Activated T-cell treated with anti-CD3 and anti-CD28 coated beads for 4 hours (primary cell): ENCODE data around the gene COG8.
"Not testable (repeated sequence)": the region's sequence is repeated elsewhere in the genome, so short reads cannot be mapped to it uniquely, and the experiment has no call there.

Experiments
- DNase-seq: peaks from one replicate; pipeline ENCODE4 v3.0.0-alpha.2; 2020

Gene COG8, protein sequence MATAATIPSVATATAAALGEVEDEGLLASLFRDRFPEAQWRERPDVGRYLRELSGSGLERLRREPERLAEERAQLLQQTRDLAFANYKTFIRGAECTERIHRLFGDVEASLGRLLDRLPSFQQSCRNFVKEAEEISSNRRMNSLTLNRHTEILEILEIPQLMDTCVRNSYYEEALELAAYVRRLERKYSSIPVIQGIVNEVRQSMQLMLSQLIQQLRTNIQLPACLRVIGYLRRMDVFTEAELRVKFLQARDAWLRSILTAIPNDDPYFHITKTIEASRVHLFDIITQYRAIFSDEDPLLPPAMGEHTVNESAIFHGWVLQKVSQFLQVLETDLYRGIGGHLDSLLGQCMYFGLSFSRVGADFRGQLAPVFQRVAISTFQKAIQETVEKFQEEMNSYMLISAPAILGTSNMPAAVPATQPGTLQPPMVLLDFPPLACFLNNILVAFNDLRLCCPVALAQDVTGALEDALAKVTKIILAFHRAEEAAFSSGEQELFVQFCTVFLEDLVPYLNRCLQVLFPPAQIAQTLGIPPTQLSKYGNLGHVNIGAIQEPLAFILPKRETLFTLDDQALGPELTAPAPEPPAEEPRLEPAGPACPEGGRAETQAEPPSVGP

DNA sequence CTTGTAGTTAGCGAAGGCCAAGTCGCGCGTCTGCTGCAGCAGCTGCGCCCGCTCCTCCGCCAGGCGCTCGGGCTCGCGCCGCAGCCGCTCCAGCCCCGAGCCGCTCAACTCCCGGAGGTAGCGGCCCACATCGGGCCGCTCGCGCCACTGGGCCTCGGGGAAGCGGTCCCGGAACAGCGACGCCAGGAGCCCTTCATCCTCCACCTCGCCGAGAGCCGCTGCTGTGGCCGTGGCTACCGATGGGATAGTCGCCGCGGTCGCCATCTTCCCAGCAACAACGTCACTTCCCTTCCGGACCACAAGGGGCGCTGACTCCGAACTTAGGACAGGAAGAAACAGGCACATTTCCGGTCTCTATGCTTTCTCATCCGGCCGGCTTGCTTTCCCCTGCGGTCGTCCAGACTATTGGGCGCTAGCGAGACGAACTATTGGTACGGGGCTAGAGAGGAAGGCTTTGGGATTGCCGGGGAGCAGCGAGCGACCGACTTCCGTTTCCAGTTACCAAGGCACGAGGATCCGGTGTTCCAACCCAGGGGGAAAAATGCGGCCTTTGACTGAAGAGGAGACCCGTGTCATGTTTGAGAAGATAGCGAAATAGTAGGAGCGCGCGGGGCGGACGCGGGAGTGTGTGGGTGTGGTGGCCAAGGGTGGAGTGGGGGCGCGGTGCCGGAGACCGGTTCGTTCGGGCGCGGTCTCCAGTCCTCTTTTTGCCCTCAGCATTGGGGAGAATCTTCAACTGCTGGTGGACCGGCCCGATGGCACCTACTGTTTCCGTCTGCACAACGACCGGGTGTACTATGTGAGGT, at the start of gene COG8, which contains the start of gene NIP7:
COG8 (minus strand) TSS at position 276 of the 806 bp plus-strand sequence; CDS start at position 264, 12 bp downstream.
NIP7 (plus strand) TSS at position 484 of the 806 bp plus-strand sequence; CDS start at position 542, 58 bp downstream.
- DNase-seq, result peak; percentile 88

DNA sequence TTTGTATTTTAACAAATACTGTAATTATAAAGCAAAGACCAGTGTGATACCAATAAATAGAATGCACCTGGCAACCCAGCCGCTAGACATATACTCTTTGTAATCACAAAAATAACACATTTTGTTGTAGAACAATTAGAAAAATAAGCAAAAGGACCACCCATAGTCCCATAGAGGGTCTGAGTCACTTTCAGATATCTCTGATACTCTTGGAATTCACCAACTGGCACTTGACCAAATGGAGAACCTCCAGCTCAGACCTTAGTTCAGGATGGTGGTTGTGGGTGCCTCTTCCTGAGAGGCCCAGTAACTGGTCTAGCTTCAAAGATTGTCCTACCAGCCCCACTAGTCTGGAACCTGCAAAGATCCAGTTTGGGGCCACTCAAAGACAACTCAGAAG, 47.2 kb upstream of the COG8 start:
- DNase-seq, result no peak

DNA sequence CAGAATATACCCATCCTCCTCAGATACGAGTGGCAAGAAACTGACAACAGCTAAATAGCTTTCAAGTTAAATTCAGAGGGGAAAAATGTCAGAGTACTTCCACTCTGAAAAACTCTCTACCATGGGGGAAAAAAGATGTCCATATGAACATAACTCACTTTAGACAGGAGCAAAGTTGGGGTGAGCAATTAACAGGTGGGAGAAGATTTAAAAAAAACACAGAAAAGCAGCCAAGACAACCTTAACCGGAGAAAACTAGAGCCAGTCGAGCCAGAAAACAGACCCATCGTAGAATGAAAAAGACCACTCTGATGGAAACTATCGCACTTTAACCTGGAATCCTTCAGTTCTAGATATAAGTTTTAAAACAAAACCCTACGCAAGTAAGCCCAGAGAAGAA, 45.6 kb upstream of the COG8 start:
- DNase-seq, result no peak

DNA sequence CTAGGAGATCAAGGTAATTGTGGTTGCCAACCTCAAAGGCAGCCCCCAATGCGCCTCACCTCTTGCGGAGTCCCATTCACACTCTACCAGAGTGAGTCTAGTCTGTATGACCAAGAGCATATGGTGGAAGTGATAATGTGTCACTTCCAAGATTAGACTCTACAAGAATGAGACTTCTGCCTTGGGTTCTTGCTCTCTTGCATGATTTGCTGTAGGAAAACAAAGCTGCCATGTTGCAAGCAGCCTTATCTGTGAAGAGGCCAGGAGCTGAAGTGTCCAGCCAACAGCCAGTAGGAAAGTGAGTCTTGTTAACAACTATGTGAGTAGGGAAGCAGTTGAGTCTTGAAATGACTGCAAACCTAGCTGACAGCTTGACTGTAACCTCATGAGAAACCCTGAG, 43.1 kb upstream of the COG8 start:
- no peak for DNase-seq

DNA sequence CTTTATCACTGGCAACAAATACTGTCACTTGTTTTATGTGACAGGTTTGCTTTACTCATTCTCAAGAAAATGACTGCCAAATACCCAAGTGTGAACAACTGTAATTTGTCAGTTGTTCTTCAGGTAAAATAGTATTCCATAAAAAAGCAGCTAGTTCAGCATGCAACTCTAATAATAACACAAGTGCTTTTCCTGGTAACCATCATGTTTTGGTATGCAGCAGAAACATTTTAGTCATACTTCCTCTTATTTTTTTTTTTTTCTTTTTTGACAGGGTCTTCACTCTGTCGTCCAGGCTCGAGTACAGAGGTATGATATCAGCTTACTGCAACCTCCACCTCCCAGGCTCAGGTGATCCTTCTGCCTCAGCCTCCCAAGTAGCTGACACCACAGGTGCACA, 41.9 kb upstream of the COG8 start:
- DNase-seq, result no peak

DNA sequence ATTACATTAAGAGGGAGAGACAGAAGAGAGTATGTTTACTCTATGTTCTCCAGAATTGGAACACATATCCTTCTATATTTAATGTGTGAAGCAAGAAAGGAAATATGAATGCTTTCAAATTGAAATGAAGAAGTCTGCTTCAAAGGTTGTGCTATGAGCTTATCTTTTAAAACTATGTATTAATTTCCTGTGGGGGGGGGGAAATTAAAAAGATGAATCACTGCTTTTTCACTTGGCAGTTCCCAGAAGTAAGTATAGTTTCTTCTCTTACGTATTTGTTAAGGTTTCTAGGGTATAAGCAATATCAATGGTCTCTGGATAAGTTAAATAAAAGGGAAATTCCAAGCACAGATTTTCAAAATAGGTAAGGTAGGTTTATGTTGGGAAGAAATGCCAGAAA, 39.4 kb upstream of the COG8 start:
- no peak for DNase-seq

DNA sequence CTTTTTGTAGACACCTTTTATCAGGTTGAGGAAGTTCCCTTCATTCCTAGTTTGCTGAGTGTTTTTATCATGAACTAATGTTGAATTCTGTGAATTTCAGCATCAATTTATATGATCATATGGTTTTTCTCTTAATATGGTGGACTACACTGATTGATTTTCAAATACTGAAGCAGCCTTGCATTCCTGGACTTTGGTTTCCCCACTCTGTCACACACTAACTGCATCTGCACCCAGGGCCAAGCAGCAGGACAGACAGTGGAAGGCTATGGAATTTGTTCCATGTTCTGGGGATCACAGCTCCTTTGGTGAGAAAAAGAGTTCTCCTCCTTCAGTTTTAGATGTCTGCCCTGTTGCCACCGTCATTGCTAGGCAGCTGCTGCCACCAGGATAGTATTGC, 38.7 kb upstream of the COG8 start:
- no peak for DNase-seq

DNA sequence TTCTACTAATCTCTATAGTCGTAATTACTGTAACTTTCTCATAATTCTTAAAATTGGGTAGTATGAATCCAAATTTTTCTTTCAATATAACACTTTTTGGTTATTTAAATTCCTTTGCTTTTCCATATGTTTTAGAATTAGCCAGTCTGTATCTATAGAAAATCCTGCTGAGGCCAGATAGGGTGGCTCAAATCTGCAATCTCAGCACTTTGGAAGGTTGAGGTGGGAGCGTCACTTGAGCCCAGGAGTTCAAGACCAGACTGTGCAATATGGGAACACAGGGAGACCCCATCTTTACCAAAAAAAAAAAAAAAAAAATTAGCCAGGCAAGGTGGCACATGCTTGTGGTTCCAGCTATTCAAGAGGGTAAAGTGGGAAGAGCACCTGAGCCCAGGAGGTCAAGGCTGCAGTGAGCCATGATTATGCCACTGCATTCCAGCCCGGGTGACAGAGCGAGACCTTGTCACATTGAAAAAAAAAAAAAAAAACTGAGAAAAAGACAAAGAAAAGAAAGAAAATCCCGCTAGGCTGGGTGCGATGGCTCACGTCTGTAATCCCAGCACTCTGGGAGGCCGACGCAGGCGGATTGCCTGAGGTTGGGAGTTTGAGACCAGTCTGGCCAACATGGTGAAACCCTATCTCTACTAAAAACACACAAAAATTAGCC, 37.2 kb upstream of the COG8 start:
- DNase-seq, result no peak

DNA sequence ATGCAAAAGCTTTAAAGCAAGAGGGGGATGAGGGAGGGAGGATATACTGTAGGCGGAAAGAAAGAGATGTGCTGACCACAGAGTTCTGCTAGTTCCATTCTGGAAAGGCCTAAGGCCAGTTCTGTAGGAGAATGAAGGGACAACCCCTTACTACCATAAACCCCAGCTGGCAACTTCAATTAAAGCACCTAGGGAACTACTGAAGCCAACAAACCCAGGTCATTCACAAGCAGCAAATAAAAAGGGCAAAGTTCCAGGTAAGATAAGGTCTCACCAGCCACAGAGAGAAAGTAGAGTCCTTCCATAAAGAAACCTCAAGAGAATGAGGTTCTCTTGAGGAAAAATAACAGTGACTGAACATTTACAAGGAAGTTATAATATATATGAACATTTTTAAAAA, 33.7 kb upstream of the COG8 start:
- no peak for DNase-seq

DNA sequence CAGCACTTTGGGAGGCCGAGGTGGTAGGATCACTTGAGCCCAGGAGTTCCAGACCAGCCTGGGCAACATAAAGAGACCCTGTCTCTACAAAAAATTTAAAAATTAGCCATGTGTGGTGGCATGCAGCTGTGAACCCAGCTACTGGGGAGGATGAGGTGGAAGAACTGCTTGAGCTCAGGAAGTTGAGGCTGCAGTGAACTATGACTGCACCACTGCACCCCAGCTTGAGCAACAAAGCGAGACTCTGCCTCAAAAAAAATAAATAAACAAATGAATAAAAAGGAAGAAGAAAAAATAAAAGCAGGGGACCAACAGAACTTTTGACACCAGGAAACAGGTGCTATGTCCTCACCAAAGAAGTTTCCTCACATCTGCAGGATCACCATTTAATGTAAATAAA, 32.2 kb upstream of the COG8 start:
- DNase-seq, result no peak

DNA sequence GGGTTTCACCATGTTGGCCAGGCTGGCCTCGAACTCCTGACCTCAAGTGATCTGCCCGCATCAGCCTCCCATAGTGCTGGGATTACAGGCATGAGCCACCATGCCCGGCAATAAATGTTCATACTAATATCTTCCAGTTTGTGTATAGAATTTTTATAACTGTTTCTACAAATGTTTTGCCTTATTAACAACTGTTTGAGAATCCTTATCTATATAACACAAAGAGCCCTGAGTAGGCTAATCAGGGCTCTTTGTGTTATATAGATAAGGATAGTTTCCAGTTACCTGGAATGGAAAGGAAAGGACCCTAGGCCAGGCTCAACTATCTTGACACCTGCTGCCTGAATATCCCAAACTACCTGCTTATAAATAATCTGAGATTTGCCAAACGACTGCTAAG, 29.5 kb upstream of the COG8 start:
- no peak for DNase-seq

DNA sequence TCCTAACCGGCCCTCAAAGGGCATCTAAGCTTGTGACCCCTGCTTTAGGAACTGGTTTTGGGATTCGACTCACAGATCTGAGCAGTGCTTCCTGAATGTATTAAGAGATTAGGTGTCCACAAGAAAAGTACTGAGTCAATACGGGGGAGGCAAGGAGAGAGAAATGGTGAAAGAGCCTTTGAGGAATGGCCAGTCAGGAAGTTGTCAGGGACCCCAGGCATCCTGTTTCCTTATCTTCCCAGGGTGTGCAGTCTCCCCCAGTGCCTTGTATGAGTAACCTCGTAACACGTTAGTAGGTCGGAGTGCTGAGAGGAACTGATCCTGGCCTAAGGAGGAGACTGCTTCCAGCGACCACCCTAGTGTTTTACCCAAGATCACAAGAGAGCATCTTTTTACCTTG, 28.6 kb upstream of the COG8 start:
- no peak for DNase-seq

DNA sequence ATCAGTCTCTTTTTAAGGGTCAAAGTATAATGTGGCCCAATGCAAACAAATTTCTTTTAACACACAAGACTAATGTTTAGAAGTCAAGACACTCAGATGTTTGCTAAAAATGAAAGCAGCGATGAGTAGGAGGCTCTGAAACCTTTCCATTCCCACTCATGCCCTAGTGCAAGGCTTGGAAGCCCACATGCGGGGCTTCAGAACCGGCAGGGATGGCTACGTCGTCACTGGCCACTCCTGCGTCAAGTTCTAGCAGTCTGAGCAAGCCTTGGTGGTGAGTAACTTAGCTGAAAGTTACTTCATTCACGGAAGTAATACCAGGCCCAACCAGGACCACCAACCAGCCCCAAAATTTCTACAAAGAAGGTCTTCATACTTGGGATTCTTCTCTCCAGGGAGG, 27.1 kb upstream of the COG8 start:
- no peak for DNase-seq

DNA sequence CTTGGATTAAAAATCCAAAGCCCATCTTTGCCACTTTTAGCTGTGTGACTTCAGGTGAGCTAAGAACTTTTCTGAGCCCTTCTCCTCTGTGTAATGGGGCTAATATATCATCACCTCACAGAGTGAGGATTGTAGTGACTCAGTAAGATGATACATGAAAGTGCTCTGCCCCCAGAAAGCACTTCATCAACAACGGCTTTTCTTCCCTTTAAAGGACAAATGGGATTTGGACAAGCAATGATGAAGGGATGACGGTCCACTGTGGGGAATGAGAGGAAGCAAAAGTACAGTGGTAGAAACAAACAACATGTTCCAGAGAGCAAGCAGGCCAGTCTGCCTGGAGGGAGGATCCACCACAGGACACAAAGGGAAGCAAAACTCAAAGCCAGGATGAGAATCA, 26.5 kb upstream of the COG8 start:
- no peak for DNase-seq

DNA sequence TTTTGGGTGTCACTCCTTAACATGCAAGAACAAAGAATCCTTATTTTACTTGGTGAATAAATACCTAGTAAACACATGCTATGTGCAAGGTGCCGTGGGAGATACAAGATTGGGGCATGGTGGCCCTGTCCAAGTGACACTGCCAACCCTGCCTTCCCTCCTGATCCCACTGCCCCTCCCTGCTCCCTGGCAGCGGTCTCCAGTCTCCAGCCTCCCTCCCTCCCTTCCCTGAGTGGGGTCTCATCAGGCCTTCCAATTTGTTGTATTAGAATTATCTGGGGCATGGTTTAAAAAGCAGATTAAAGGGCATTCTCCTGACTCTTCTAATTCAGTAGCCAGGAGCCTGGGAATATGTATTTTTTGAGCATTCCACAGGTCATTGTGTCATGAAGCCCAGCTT, 24.7 kb upstream of the COG8 start:
- DNase-seq, result no peak

DNA sequence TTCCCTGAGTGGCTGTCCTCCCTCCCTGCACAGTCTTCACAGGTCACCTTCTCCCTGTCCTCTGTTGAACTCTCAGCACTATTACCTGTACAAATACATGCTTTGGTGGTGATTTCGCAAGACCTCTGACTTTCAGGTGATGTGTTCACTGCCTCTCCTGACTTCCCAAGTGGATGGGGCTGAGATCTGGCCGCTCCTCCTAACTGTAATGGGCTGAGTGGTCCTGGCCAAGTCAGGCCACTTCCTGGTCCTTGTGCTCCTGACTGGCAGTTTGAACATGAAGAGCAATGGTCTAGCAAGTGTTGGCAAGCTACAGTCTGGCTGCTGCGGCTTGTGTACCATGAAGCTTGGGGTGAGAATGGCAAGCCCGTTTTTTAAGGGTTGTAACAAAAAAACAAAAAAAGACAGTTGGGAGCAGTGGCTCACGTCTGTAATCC, 23.9 kb upstream of the COG8 start:
- no peak for DNase-seq

DNA sequence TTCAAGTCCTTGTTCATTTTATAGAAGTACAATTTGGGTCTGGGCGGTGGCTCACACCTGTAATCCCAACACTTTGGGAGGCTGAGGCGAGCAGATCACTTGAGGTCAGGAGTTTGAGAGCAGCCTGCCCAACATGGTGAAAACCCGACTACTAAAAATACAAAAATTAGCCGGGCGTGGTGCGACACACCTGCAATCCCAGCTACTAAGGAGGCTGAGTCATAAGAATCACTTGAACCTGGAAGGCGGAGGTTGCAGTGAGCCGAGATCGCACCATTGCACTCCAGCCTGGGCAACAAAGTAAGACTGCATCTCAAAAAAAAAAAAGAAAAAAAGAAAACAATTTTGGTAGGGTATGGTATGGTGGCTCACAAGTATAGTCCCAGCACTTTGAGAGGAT, 20.7 kb upstream of the COG8 start:
- not testable (repeated sequence) for DNase-seq

DNA sequence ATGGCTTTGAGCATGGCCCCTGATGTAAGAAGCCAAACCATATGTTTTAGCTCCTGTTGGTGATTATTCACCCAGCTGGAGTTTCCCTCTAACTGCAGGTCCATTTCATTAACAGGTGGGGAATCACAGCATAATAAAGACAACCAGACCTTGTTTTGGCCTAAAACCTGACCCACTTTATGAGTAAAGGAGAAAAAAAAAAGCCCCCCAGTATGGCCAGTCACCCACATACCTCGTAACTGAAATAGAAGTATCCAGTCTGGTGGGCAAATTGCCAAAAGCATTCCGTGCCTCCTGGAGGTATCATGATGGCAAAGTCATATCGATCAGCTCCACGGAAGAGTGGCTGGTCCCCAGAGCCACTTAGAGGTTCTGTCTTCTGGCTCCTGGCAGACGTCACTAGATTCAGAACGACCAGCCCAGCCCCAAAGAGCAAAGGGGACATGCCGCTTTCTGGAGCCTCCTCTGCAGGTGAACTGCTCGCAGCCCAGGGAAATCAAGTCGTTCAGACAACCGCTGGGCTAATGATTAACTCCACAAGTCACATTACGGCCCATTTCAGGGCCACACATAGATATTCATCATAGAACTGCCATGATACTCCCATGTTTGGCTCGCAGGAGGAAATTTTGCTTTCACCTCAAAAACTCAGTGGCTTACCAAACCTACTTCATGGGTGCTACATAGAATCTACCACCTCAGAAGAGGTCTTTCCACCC, 12.1 kb upstream of the COG8 start, which contains the start of gene TMED6:
TMED6 (minus strand) TSS at position 478 of the 719 bp plus-strand sequence; CDS start at position 445, 33 bp downstream.
- DNase-seq, result no peak

DNA sequence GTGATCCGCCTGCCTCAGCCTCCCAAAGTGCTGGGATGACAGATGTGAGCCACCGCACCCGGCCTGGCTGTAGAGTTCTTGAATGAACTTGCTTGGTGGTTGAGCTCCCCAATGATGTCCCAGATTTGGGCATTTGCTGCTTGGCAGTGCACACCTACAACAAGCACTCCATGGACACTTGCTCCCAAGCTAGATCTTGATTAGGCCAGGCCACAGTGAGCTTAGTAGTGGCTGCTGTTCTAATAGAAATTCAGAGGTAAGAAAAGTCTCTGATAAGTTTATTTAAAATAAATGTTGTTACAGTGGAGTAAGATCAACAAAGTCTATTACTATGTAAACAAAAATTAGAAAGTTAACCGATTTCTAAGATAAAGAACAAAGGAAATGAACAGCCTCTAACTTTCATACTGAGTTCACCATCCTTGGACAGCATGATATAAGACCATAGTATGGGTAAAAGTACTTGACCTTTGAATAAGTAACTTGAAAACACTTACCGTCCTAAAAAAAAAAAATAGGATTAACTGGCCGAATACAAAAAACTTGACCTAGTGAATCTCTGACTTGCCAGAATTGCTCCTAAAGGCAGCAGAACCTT, 11.3 kb upstream of the COG8 start:
- DNase-seq, result no peak

DNA sequence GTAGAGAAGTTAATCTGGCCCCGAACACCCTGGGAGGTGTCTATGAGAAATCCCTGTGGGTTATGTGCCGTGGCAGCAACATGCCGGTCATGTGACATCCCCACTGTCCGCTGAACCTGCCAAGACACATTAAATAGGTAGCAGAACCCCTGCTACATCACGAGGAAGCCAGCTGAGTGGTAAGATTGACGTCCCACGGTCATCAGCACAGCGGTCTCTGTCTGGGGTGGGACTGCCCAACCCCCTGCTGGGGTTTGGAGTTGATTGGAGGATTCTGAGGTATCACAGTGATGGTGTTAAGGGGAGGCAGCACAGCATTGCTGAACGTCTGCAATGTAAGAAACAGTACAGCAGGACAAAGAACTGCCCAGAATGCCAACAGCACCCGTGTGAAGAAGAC, 10.2 kb upstream of the COG8 start:
- no peak for DNase-seq

DNA sequence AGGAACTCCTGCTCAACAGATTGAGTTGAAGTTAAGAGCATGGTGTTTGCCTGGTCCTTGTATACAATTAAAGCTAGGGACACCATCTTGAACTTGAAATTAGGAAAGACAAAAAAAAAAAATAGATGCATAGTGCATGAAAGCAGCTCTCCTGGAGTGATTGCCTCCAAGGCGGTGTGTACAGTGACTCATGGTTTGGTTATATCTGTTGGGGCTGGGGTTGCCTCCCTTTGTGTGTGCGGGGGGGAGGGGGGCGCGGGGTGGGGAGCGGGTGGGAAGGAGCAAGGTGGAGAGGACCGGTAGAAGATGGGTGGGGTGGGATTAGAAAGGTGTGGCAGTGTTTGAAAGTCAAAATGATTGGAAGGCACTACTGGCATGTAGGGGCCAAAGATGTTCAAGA, 8.9 kb upstream of the COG8 start:
- DNase-seq, result no peak

DNA sequence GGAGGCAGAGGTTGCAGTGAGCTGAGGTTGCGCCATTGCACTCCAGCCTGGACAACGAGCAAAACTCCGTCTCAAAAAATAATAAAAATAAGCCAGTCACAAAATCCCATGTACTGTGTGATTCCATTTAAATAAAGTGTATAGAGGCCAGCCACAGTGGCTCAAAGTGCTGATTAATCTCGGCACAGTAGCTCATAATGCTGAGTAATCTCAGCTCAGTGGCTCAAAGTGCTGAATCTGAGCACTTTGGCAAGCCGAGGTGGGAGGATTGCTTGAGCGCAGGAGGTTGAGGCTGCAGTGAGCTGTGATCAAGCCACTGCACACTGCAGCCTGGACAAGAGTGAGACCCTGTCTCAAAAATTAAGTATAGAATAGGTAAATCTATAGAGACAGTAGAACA, 7.3 kb upstream of the COG8 start:
- DNase-seq, result no peak
